ENCODE data around the gene ZNF619. TPM values are rescaled to one million over a fixed set of nuclear protein-coding genes. Genes with fewer than 3 reads are reported as not detected.

The ZNF619 gene
- total RNA-seq, 1 donor = 5.2 TPM

DNA sequence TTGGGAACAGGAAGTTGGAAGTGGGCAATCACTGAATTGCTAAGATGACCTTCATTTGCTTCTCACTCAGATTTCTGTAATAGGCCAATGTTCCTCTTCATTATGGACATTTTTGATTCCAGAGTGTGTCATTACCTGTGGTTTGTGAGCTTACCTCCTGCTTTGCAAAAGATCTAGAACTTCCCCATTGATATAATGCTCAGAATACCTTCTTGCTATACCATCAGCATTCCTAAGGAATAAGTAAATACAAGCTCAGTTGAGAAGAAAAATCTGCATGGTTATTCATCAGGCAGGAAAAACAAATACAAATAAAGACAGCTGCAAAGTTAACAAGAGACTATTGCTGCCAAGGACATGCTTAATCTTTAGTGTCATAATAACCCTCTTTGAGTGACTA lies 25.4 kb upstream of the ZNF619 start:
- no peak overlapping the region for H3K4me3 ChIP-seq (ENCODE audit: low read depth, low read length)
- TF ChIP-seq, protein P1, sequence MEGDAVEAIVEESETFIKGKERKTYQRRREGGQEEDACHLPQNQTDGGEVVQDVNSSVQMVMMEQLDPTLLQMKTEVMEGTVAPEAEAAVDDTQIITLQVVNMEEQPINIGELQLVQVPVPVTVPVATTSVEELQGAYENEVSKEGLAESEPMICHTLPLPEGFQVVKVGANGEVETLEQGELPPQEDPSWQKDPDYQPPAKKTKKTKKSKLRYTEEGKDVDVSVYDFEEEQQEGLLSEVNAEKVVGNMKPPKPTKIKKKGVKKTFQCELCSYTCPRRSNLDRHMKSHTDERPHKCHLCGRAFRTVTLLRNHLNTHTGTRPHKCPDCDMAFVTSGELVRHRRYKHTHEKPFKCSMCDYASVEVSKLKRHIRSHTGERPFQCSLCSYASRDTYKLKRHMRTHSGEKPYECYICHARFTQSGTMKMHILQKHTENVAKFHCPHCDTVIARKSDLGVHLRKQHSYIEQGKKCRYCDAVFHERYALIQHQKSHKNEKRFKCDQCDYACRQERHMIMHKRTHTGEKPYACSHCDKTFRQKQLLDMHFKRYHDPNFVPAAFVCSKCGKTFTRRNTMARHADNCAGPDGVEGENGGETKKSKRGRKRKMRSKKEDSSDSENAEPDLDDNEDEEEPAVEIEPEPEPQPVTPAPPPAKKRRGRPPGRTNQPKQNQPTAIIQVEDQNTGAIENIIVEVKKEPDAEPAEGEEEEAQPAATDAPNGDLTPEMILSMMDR (IDR thresholded peaks at IDR 0.05; ENCODE audit: insufficient read depth, low read depth, low read length) = no peak
- DNase-seq (ENCODE audit: low read depth) = no peak

- TF ChIP-seq, protein P1 (IDR thresholded peaks at IDR 0.05; ENCODE audit: insufficient read depth, low read depth, low read length) = no peak
- DNase-seq (ENCODE audit: low read depth) = no peak
- peak overlapping the region; percentile 87 for H3K4me3 ChIP-seq (ENCODE audit: low read depth, low read length)
Observed at GRCh38 chr3:40452057-40452456, 24.9 kb upstream of the ZNF619 start.

GRCh38 chr3:40452562-40452875 lies 24.4 kb upstream of the ZNF619 start:
- no peak for DNase-seq (ENCODE audit: low read depth)
- TF ChIP-seq, protein P1 (IDR thresholded peaks at IDR 0.05; ENCODE audit: insufficient read depth, low read depth, low read length) = no peak
- peak overlapping the region; percentile 87 for H3K4me3 ChIP-seq (ENCODE audit: low read depth, low read length)

DNA sequence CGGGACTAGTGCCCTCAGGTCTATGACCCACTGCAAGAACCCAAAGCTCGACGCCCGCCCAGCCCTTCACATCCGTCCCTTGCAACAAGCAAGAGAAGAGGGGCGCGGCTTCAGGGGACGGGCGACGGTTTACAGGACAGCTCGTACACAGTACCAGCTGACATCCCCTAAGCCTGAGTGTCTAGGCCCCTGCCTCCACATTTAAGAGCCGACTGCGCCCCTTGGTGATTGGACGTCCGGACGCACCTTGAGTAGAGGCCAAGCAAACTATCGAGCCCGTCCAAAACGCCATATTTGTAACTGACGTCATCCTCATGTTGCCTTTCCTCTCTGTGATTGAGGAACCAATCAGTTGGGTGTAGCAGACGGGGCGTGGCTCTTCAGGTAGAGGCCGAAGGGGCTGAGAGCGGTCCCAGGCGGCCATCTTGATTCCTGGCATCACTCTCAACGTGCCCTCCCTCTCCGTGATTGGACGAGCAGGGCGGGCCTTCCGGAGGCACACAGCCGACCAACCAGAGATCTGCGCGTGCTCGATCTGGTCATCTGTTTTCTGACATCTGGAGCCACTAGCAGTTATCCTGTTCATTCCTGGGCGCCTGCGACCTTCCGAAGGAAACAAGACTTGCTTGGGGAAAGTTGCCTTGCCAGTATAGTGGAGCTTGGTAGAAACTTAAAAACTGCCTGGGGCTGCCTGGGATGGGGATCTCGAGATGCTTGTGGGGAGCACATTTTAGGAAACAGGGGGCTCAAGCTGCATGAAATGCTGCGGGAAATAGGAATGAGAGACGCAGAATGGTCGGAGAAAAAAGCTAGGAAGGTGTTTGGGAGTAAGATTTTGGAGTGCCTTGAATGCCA lies 23.8 kb upstream of the ZNF619 start:
- TF ChIP-seq, protein P1 (IDR thresholded peaks at IDR 0.05; ENCODE audit: insufficient read depth, low read depth, low read length) = no peak
- H3K4me3 ChIP-seq (ENCODE audit: low read depth, low read length) = peak overlapping the region; percentile 87
- peak; percentile 99 for DNase-seq (ENCODE audit: low read depth)

GRCh38 chr3:40453933-40454332 lies 23.0 kb upstream of the ZNF619 start:
- DNase-seq (ENCODE audit: low read depth) = no peak
- TF ChIP-seq, protein P1 (IDR thresholded peaks at IDR 0.05; ENCODE audit: insufficient read depth, low read depth, low read length) = no peak
- peak overlapping the region; percentile 87 for H3K4me3 ChIP-seq (ENCODE audit: low read depth, low read length)

- DNase-seq (ENCODE audit: low read depth) = no peak
- TF ChIP-seq, protein P1 (IDR thresholded peaks at IDR 0.05; ENCODE audit: insufficient read depth, low read depth, low read length) = no peak
- H3K4me3 ChIP-seq (ENCODE audit: low read depth, low read length) = no peak overlapping the region
Observed at GRCh38 chr3:40455328-40455727, 21.6 kb upstream of the ZNF619 start.
